ENCODE measurements around the gene SYTL3. TPM values are rescaled to one million over a fixed set of nuclear protein-coding genes. Genes with fewer than 3 reads are reported as not detected.

The SYTL3 gene
- total RNA-seq, 2 experiments from 2014 or later = 163 to 180 TPM

Small RNAs within 50 kb of the gene (microRNA-seq; reads per million reads assigned to microRNA genes)
- gene MIR3918 (ENCODE audit: borderline replicate concordance) (2.1 reads per million), gene MIR7161 (ENCODE audit: borderline replicate concordance) (not detected)

Other genes starting within 250 kb of the SYTL3 start
- gene TMEM181, start 90.0 kb upstream of the SYTL3 start, total RNA-seq = 1 to 10 TPM; 8.3 to 9.9 TPM
- 100 to 1,000 TPM; 116 to 118 TPM for gene DYNLT1, start 5.3 kb upstream of the SYTL3 start, total RNA-seq
- 100 to 1,000 TPM; 197 to 203 TPM for gene EZR, start 169.3 kb downstream of the SYTL3 start, total RNA-seq